HFFc6 (cell line): ENCODE data around the gene CLSTN2. TPM values are rescaled to one million over a fixed set of nuclear protein-coding genes. Genes with fewer than 3 reads are reported as not detected.

Experiments used
- DNase-seq: peaks from one replicate; pipeline ENCODE4 v3.0.0-alpha.2; 2018
- H3K27ac Mint-ChIP-seq: 2 replicates; pipeline ENCODE4 v1.8.0; 2020; ENCODE audit warnings: mild to moderate bottlenecking, mixed read lengths
- H3K27me3 Mint-ChIP-seq: 2 replicates; pipeline ENCODE4 v1.8.0; 2021; ENCODE audit warnings: mild to moderate bottlenecking, moderate library complexity, mixed read lengths; ENCODE audit not compliant: insufficient read depth
- H3K36me3 Mint-ChIP-seq: 2 replicates; pipeline ENCODE4 v1.8.0; 2021; ENCODE audit warnings: low read depth, mixed read lengths
- H3K4me1 Mint-ChIP-seq: 2 replicates; pipeline ENCODE4 v1.8.0; 2020; ENCODE audit warnings: low read depth, mixed read lengths
- H3K4me3 Mint-ChIP-seq: 2 replicates; pipeline ENCODE4 v1.8.0; 2020; ENCODE audit warnings: mild to moderate bottlenecking, moderate library complexity, mixed read lengths
- H3K9me3 Mint-ChIP-seq: 2 replicates; pipeline ENCODE4 v1.8.0; 2020; ENCODE audit warnings: mild to moderate bottlenecking, mixed read lengths
- CTCF ChIP-seq: fragments of 200-600 bp; sonication (generic); IDR thresholded peaks from 2 replicates; pipeline ENCODE4 v1.5.0; 2021; ENCODE audit warnings: antibody characterized with exemption, mild to moderate bottlenecking
- total RNA-seq, 6 experiments: library from RNA; stranded (reverse); fragmentation: NEBNext Ultra II Directional; extraction: Animal tissue kit (Norgen Biotek cat#: 25700); gene quantifications; 2 replicates in 1 of 6; 3 replicates in 5 of 6; pipeline ENCODE4 v1.2.3, GENCODE V29; 2021

The CLSTN2 gene
- total RNA-seq, 6 experiments from 2014 or later = 0.05 TPM; not detected in 5

DNA sequence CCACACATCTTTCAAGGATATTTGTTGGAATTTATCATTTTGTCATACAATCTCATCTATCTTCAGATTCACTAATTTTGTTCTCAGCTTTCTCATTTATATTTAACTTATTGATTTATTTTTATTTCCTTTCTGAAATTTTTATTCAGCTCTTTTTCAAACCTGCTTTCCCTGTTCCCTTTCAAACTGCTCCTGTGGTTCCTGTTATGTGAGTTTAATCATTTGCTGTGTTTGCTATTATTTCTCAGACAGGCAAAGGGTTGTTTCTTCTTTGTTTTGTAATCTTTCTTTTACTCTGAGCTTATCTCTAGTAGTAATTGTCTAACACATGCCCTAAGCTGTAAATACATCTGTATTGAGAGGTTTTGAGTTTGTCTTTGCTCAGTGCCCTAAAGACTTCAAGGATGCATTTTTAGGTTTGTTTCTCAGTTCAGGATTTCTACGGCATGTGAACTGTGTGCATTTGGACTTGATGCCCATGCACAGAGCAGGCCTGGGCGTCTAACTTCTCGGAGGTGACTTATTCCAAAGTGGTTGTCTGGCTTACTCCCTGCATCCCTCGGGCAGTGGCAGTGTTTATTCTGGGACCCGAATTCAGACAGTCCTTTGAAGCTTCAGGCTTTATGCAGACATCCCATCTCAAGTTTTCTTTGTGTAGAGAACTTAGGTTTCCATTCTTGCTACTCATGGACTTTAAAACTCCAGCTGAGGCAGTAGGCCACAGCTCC lies 587.8 kb downstream of the CLSTN2 start:
- no peak for TF ChIP-seq CTCF
- Mint-ChIP-seq H3K36me3 (peaks cover 6% of the 10 kb centered on the region; the same call in 1 of the 2 replicates), H3K27ac (no peak overlapping the region), H3K9me3 (peaks cover 79% of the 10 kb centered on the region), H3K27me3 (no peaks in the 10 kb centered on the region; the same call in 1 of the 2 replicates), H3K4me1 (no peaks in the 10 kb centered on the region), H3K4me3 (no peak overlapping the region)
- DNase-seq = no peak

GRCh38 chr3:140523600-140523999 lies 588.6 kb downstream of the CLSTN2 start:
- peaks cover 78% of the 10 kb centered on the region for H3K9me3 Mint-ChIP-seq
- H3K27me3 Mint-ChIP-seq = no peaks in the 10 kb centered on the region; the same call in 1 of the 2 replicates

GRCh38 chr3:140527156-140527555 lies 592.2 kb downstream of the CLSTN2 start:
- Mint-ChIP-seq H3K9me3 (peaks cover 74% of the 10 kb centered on the region), H3K4me3 (no peak overlapping the region), H3K36me3 (no peaks in the 10 kb centered on the region), H3K27ac (no peak overlapping the region), H3K4me1 (no peaks in the 10 kb centered on the region), H3K27me3 (no peaks in the 10 kb centered on the region; the same call in none of the 2 replicates)
- no peak for DNase-seq
- no peak for TF ChIP-seq CTCF

More at GRCh38 chr3:140523600-140523999, 588.6 kb downstream of the CLSTN2 start:
- no peak overlapping the region for H3K27ac Mint-ChIP-seq
- DNase-seq = no peak
- H3K36me3 Mint-ChIP-seq = peaks cover 4% of the 10 kb centered on the region; the same call in 1 of the 2 replicates
- H3K4me3 Mint-ChIP-seq = no peak overlapping the region
- H3K4me1 Mint-ChIP-seq = no peaks in the 10 kb centered on the region
- no peak for TF ChIP-seq CTCF

DNA sequence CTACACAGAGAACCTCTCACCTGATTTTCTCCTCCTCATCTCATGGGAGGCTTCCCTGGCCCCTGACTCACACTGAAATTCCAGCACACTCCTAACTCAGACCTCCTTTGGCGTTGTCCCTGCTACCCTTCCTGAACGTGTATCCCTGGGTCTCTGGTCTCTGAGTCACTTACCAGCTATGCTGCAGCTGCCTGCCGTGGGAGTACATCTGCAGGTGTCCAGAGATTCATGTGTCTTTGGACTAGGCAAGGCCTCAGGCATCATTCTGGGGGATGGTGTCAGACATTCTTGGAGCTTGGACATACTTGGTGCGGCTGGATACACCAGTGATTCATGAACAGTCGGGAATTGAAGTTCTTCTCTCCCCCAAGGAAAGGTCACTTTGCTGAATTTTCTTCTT lies 594.1 kb downstream of the CLSTN2 start:
- no peak for DNase-seq
- TF ChIP-seq CTCF = no peak
- no peaks in the 10 kb centered on the region for H3K4me1 Mint-ChIP-seq
- peaks cover 68% of the 10 kb centered on the region for H3K9me3 Mint-ChIP-seq
- no peak overlapping the region for H3K27ac Mint-ChIP-seq
- no peak overlapping the region for H3K4me3 Mint-ChIP-seq
- no peaks in the 10 kb centered on the region for H3K36me3 Mint-ChIP-seq
- no peaks in the 10 kb centered on the region; the same call in none of the 2 replicates for H3K27me3 Mint-ChIP-seq

- H3K4me1 Mint-ChIP-seq = no peaks in the 10 kb centered on the region
- no peak overlapping the region for H3K27ac Mint-ChIP-seq
- no peaks in the 10 kb centered on the region; the same call in none of the 2 replicates for H3K27me3 Mint-ChIP-seq
- H3K9me3 Mint-ChIP-seq = peaks cover 69% of the 10 kb centered on the region
- no peak for TF ChIP-seq CTCF
- no peak for DNase-seq
- H3K36me3 Mint-ChIP-seq = no peaks in the 10 kb centered on the region
- no peak overlapping the region for H3K4me3 Mint-ChIP-seq
Measured at GRCh38 chr3:140529558-140529957, 594.6 kb downstream of the CLSTN2 start.
